Gastrocnemius medialis (tissue), 4 donors: ENCODE data around the gene AKAP3. TPM values are rescaled to one million over a fixed set of nuclear protein-coding genes. Genes with fewer than 3 reads are reported as not detected.

Source experiments
- ATAC-seq, 2 donors: fragments of 150-250 bp; one replicate each; pipeline ENCODE4 v1.9.1; 2016
- DNase-seq, 2 donors: peaks; one replicate each; pipeline ENCODE4 v3.0.0-alpha.2; 2019
- H3K27ac ChIP-seq, 4 donors: fragments of 200-600 bp; sonication (generic); 1 replicate in 1 of 4; 2 replicates in 3 of 4; pipeline ENCODE4 v1.5.1; 2016 to 2018; ENCODE audit warnings: mild to moderate bottlenecking in 2 of 4, moderate library complexity in 1 of 4
- H3K27me3 ChIP-seq, 3 donors: fragments of 200-600 bp; sonication (generic) in 2 of 3; 1 replicate in 1 of 3; 2 replicates in 2 of 3; pipeline versions ENCODE4 v1.5.1 to v1.6.0; 2016 to 2019; ENCODE audit warnings: mild to moderate bottlenecking in 1 of 3, moderate library complexity in 1 of 3
- H3K36me3 ChIP-seq, 2 donors: fragments of 200-600 bp; sonication (generic) in 1 of 2; one replicate each; pipeline ENCODE4 v1.5.1; 2017 to 2018
- H3K4me1 ChIP-seq, 2 donors: fragments of 200-600 bp; sonication (generic) in 1 of 2; one replicate each; pipeline ENCODE4 v1.5.1; 2016 to 2017; ENCODE audit warnings: mild to moderate bottlenecking in 2 of 2
- H3K4me3 ChIP-seq, 4 donors: fragments of 200-600 bp; sonication (generic) in 3 of 4; 1 replicate in 1 of 4; 2 replicates in 3 of 4; pipeline ENCODE4 v1.5.1; 2016 to 2019; ENCODE audit warnings: mild to moderate bottlenecking in 2 of 4
- H3K9me3 ChIP-seq, 3 donors: fragments of 200-600 bp; sonication (generic) in 2 of 3; 1 replicate in 1 of 3; 2 replicates in 2 of 3; pipeline ENCODE4 v1.5.1; 2016 to 2019
- POLR2A ChIP-seq, 2 donors: fragments of 450-650 bp; IDR thresholded peaks; one replicate each; pipeline ENCODE4 v1.6.1; 2017; ENCODE audit warnings: antibody characterized with exemption in 2 of 2, mild to moderate bottlenecking in 2 of 2, moderate library complexity in 2 of 2
- in situ Hi-C, 4 donors: fragments of 200-750 bp; cut with MboI; loops; one replicate each; pipeline versions ENCODE4 v1.15.0 to v1.8.0; 2017; ENCODE audit warnings: low sequenced_read_pairs in 4 of 4
- intact Hi-C: fragments of 100-400 bp; cut with DNase I; formaldehyde crosslinking; loops from one replicate; pipeline ENCODE4 v1.15.1; 2023; ENCODE audit warnings: low total_unique reads
- total RNA-seq, 4 donors: library from RNA; depleted of rRNA; stranded (reverse); fragments of >200 nt; gene quantifications; one replicate each; pipeline versions ENCODE4 v1.1.0 to v1.2.3, GENCODE V29; 2016
- TF ChIP-seq, protein P1 (sequence below), 5 experiments: fragments of 450-650 bp in 3 of 5; fragments of 200-600 bp in 2 of 5; sonication (generic) in 2 of 5; IDR thresholded peaks in 4 of 5; conservative IDR thresholded peaks in 1 of 5; 1 replicate in 4 of 5; 2 replicates in 1 of 5; pipeline ENCODE4 v1.5.1; 2016 to 2019; ENCODE audit warnings: antibody characterized with exemption in 5 of 5, mild to moderate bottlenecking in 3 of 5, moderate library complexity in 3 of 5

AKAP3 gene
- total RNA-seq = 1 to 10 TPM in 1 of 4 donors, under 1 TPM in 3; 0.27 to 1.7 (median 0.71) TPM

DNA sequence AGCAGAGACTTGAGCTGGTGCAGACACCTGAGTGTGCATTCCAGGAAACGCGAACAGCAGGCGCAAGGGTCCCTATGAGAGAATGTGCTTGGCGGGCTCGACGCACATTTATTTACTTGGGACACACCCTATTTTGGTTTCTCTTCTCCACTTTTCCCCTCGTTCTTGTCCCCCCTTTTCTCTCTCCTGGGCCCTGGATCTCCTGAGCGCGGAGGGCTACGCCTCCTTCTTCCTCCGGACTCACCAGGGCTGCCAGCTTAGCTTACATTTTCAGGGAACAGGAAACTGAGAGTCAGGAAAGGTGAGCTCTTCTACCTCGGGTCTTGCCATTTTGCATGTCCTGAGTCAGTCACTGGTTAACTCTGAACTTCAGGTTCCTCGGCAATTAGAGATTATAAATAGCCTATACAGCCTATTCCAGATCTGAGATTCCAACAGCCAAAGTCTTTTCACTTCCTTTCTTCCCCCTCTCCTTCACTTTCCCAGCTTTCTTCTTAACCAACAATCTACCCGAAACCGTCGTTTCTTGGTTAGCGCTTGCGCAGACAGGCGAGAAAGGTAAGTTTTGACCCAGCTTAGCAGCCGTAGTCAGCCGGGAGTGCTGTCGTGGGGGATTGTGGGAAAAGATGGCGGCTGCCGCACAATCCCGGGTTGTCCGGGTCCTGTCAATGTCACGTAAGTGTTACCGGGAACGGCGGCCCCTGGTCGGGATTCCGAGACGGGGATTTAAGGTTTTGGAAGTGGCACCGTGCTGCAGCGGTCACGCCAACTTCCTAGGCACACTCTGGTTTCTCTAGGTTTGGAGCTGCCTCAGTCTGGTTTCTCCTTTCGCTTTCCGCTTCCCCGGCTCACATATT, at the start of gene AKAP3, which contains the start of gene NDUFA9:
Gene AKAP3, minus strand, starts transcription at position 551 of the 857 bp plus-strand sequence. CDS start 10,855 bp downstream, outside the sequence.
Gene NDUFA9, plus strand, starts transcription at position 614 of the 857 bp plus-strand sequence. Its CDS starts 13 bp downstream, at position 627.
- Histone ChIP-seq H3K27ac (peak within 1 kb of the TSS; percentile 79 to 92 (median 89)), H3K4me1 (peaks cover 44 to 45% of the 10 kb centered on the region in 2 donors)
- intact Hi-C loops = loop anchor here (2.0 to 10.0 kb wide), 3 partner anchors 44 to 349 kb away; partner anchors contain the start of gene TIGAR

DNA sequence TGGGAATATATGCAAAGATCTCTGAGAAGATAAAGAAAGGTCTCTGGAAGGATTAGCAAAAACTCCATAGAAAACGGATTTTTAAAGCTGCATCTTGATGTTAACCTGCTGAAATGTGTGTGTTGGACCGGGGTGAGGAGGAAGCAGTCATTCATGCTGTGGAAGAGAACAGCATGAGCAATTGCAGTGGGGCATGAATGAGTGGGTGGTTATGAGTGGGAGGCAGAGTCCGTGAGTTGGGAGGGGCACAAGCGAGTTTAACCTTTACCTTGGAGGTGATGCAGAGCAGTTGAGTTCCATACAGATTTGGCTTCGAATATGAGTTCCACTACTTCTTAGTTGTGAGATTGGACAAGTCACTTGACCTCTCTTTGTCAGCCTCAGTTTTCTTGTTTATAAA, 41.9 kb upstream of the AKAP3 start:
- in situ Hi-C loops = no loop called here
- intact Hi-C loops = no loop called here
- Histone ChIP-seq H3K4me1 (no peaks in the 10 kb centered on the region), H3K4me3 (no peak overlapping the region), H3K36me3 (peaks cover 0 to 29% of the 10 kb centered on the region in 2 donors), H3K27ac (no peak overlapping the region), H3K9me3 (no peaks in the 10 kb centered on the region), H3K27me3 (no peaks in the 10 kb centered on the region)
- DNase-seq (no peak), ATAC-seq (no peak)
- TF ChIP-seq POLR2A (IDR thresholded peaks at IDR 0.05) = no peak
- TF ChIP-seq, protein P1, sequence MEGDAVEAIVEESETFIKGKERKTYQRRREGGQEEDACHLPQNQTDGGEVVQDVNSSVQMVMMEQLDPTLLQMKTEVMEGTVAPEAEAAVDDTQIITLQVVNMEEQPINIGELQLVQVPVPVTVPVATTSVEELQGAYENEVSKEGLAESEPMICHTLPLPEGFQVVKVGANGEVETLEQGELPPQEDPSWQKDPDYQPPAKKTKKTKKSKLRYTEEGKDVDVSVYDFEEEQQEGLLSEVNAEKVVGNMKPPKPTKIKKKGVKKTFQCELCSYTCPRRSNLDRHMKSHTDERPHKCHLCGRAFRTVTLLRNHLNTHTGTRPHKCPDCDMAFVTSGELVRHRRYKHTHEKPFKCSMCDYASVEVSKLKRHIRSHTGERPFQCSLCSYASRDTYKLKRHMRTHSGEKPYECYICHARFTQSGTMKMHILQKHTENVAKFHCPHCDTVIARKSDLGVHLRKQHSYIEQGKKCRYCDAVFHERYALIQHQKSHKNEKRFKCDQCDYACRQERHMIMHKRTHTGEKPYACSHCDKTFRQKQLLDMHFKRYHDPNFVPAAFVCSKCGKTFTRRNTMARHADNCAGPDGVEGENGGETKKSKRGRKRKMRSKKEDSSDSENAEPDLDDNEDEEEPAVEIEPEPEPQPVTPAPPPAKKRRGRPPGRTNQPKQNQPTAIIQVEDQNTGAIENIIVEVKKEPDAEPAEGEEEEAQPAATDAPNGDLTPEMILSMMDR (IDR thresholded peaks at IDR 0.05 in 4 of 5, conservative IDR thresholded peaks at IDR 0.05 in 1 of 5) = no peak

More for the DNA sequence above, at the start of gene AKAP3, which contains the start of gene NDUFA9:
- in situ Hi-C loops = no loop called here
- DNase-seq (peak; percentile 72 to 78), ATAC-seq (peak; percentile 97)
- Histone ChIP-seq H3K36me3 (no peaks in the 10 kb centered on the region), H3K4me3 (peak within 1 kb of the TSS; percentile 72 to 90 (median 80)), H3K27me3 (no peaks in the 10 kb centered on the region), H3K9me3 (no peaks in the 10 kb centered on the region)
- TF ChIP-seq POLR2A (IDR thresholded peaks at IDR 0.05) = peak; percentile 34 to 47
- TF ChIP-seq, protein P1 (IDR thresholded peaks at IDR 0.05 in 4 of 5, conservative IDR thresholded peaks at IDR 0.05 in 1 of 5) = no peak

DNA sequence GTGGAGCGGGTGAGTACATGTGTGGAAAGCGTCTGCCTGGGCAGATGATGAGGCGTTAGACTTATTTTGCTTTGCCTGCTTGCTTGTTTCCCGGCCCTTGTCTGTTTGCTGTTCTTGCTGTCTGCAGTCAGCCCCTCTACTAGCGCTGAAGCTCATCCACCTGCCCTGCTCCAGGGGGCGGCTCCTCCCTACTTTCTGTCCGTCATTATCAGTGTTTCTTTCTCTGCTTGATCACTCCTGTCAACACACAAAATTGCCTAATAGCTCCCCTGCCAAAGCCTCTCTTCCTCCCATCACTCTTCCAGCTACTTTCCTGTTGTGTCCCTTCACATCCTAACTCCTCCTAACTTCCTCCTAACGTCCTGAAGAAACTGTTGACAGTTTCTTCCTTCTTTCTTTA, 36.5 kb upstream of the AKAP3 start:
- in situ Hi-C loops = no loop called here
- no peaks in the 10 kb centered on the region for H3K4me1 ChIP-seq
- peaks cover 0 to 72% of the 10 kb centered on the region in 2 donors for H3K36me3 ChIP-seq
- H3K27ac ChIP-seq = no peak overlapping the region
- ATAC-seq = no peak
- TF ChIP-seq, protein P1 (IDR thresholded peaks at IDR 0.05 in 4 of 5, conservative IDR thresholded peaks at IDR 0.05 in 1 of 5) = no peak
- no peak for TF ChIP-seq POLR2A (IDR thresholded peaks at IDR 0.05)
- intact Hi-C loops = no loop called here
- no peak overlapping the region for H3K4me3 ChIP-seq
- no peaks in the 10 kb centered on the region for H3K9me3 ChIP-seq
- no peaks in the 10 kb centered on the region for H3K27me3 ChIP-seq
- DNase-seq = no peak

DNA sequence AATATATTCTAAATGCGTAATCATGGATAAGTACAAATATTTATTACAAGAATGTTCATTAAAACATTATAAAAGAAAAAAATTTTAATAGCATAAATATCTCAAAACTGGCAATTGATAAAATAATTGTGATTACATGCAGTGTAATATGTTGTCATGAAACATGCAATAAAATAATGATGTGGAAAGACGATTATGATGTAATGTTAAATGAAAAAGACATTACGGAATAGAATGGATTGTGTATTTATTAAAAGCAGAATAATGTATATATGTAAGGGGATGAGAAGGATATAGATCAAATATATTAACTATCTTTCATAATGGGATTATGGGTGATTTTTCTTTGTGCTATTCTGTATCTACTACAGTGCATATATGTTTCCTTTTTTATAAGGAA, 32.9 kb upstream of the AKAP3 start:
- in situ Hi-C loops = no loop called here
- Histone ChIP-seq H3K27ac (no peak overlapping the region), H3K4me3 (no peak overlapping the region), H3K9me3 (no peaks in the 10 kb centered on the region), H3K4me1 (no peaks in the 10 kb centered on the region), H3K27me3 (no peaks in the 10 kb centered on the region), H3K36me3 (peaks cover 0 to 53% of the 10 kb centered on the region in 2 donors)
- no peak for TF ChIP-seq POLR2A (IDR thresholded peaks at IDR 0.05)
- TF ChIP-seq, protein P1 (IDR thresholded peaks at IDR 0.05 in 4 of 5, conservative IDR thresholded peaks at IDR 0.05 in 1 of 5) = no peak
- intact Hi-C loops = no loop called here
- ATAC-seq (no peak), DNase-seq (no peak)
